H1 (cell line): ENCODE measurements around the gene SPDYE6. TPM values are rescaled to one million over a fixed set of nuclear protein-coding genes. Genes with fewer than 3 reads are reported as not detected.

ENCODE experiments used
- CTCF ChIA-PET: fragments of 300-600 bp; sonication (Branson Sonifier 250); formaldehyde crosslinking; loops from one replicate; lab custom pipeline; 2021; ENCODE audit not compliant: partially characterized antibody; lab: Charles Lee
- POLR2A ChIA-PET: fragments of 300-600 bp; sonication (Branson Sonifier 250); formaldehyde crosslinking; loops from one replicate; lab custom pipeline; 2021; ENCODE audit warnings: inconsistent platforms; ENCODE audit not compliant: partially characterized antibody; lab: Charles Lee
- DNase-seq, 2 experiments: peaks; one replicate each; pipeline versions ENCODE4 v3.0.0 to v3.0.0-alpha.2; 2010 to 2022; ENCODE audit warnings: low spot score in 2 of 2, low read depth in 1 of 2, mixed read lengths in 1 of 2
- FAIRE-seq: peaks from 2 replicates; lab custom pipeline; 2011; peaks lifted over from hg19 to GRCh38; lab: Jason Lieb, UNC
- H2AFZ ChIP-seq: 2 replicates; pipeline ENCODE4 v1.8.1; 2012; ENCODE audit warnings: low read length, inconsistent platforms
- H2AK5ac ChIP-seq: 2 replicates; pipeline ENCODE4 v1.6.1; 2013; ENCODE audit warnings: low read depth, low read length
- H2BK120ac ChIP-seq: replicated peaks from 2 replicates; pipeline ENCODE3; 2013; ENCODE audit warnings: low read depth, low read length, inconsistent platforms
- H2BK12ac ChIP-seq: 2 replicates; pipeline ENCODE4 v1.6.1; 2013; ENCODE audit warnings: low read depth, low read length
- H2BK15ac ChIP-seq: 2 replicates; pipeline ENCODE4 v1.6.1; 2013; ENCODE audit warnings: low read length
- H2BK20ac ChIP-seq: 2 replicates; pipeline ENCODE4 v1.6.1; 2013; ENCODE audit warnings: low read length
- H2BK5ac ChIP-seq: 2 replicates; pipeline ENCODE4 v1.6.1; 2013; ENCODE audit warnings: low read depth, low read length
- H3K14ac ChIP-seq: 2 replicates; pipeline ENCODE4 v1.6.1; 2013; ENCODE audit warnings: inconsistent platforms; ENCODE audit not compliant: insufficient read length
- H3K18ac ChIP-seq: 2 replicates; pipeline ENCODE4 v1.6.1; 2013; ENCODE audit warnings: low read length; ENCODE audit errors: extremely low read depth
- H3K23ac ChIP-seq: 2 replicates; pipeline ENCODE4 v1.6.1; 2013; ENCODE audit warnings: inconsistent platforms; ENCODE audit not compliant: insufficient read length
- H3K23me2 ChIP-seq: 2 replicates; pipeline ENCODE4 v1.6.1; 2013; ENCODE audit warnings: low read depth, low read length
- H3K27ac ChIP-seq: 2 replicates; pipeline ENCODE4 v1.6.1; 2011; ENCODE audit warnings: low read depth, low read length, inconsistent platforms
- H3K27me3 ChIP-seq, 4 experiments: replicated peaks in 1 of 4; 1 replicate in 1 of 4; 2 replicates in 3 of 4; pipeline versions ENCODE4 v1.6.1 to v1.8.1; 2011 to 2013; ENCODE audit warnings: low read length in 3 of 4, mild to moderate bottlenecking in 3 of 4, inconsistent platforms in 2 of 4, mixed read lengths in 2 of 4, moderate library complexity in 1 of 4; ENCODE audit not compliant: control insufficient read depth in 3 of 4, insufficient read depth in 3 of 4; ENCODE audit errors: extremely low read depth in 1 of 4
- H3K36me3 ChIP-seq, 4 experiments: 2 replicates each; pipeline versions ENCODE4 v1.6.1 to v1.8.1; 2011 to 2013; ENCODE audit warnings: mild to moderate bottlenecking in 4 of 4, low read length in 3 of 4, moderate library complexity in 2 of 4, control low read depth in 1 of 4, inconsistent platforms in 1 of 4; ENCODE audit not compliant: insufficient read depth in 4 of 4, control insufficient read depth in 2 of 4
- H3K4ac ChIP-seq: replicated peaks from 2 replicates; pipeline ENCODE3; 2013; ENCODE audit warnings: low read length, low read depth, mixed read lengths, inconsistent platforms; ENCODE audit not compliant: insufficient read length
- H3K4me1 ChIP-seq, 4 experiments: replicated peaks in 1 of 4; 1 replicate in 1 of 4; 2 replicates in 3 of 4; pipeline versions ENCODE4 v1.6.1 to v1.8.1; 2011 to 2013; ENCODE audit warnings: low read length in 3 of 4, inconsistent platforms in 2 of 4, mixed read lengths in 1 of 4; ENCODE audit not compliant: insufficient read depth in 4 of 4, control insufficient read depth in 3 of 4
- H3K4me2 ChIP-seq, 2 experiments: 2 replicates each; pipeline versions ENCODE4 v1.6.1 to v1.8.1; 2011 to 2013; ENCODE audit warnings: low read depth in 2 of 2, low read length in 2 of 2, control low read depth in 1 of 2, inconsistent platforms in 1 of 2, mild to moderate bottlenecking in 1 of 2; ENCODE audit not compliant: insufficient read depth in 1 of 2
- H3K4me3 ChIP-seq, 4 experiments: fragments of 200-600, 300-600 bp in 1 of 4; sonication (generic), shearing (Covaris generic), sonication (Bioruptor Twin) in 1 of 4; 2 replicates each; pipeline versions ENCODE4 v1.5.1 to v1.8.1; 2011 to 2016; ENCODE audit warnings: low read length in 4 of 4, low read depth in 3 of 4, control low read depth in 2 of 4, inconsistent platforms in 2 of 4, mild to moderate bottlenecking in 2 of 4, mixed read lengths in 1 of 4, moderate library complexity in 1 of 4; ENCODE audit not compliant: insufficient read depth in 2 of 4; ENCODE audit errors: extremely low read depth in 1 of 4
- H3K56ac ChIP-seq: replicated peaks from 2 replicates; pipeline ENCODE3; 2013; ENCODE audit warnings: low read depth, mild to moderate bottlenecking, mixed read lengths, low read length, inconsistent platforms; ENCODE audit not compliant: insufficient read length
- H3K79me1 ChIP-seq: 2 replicates; pipeline ENCODE4 v1.6.1; 2013; ENCODE audit warnings: low read depth, low read length, control low read depth
- H3K79me2 ChIP-seq, 2 experiments: 2 replicates each; pipeline versions ENCODE4 v1.6.1 to v1.8.1; 2012 to 2013; ENCODE audit warnings: low read length in 2 of 2, mild to moderate bottlenecking in 2 of 2, inconsistent platforms in 1 of 2; ENCODE audit not compliant: insufficient read depth in 2 of 2, control insufficient read depth in 1 of 2
- H3K9ac ChIP-seq, 4 experiments: replicated peaks in 1 of 4; 1 replicate in 1 of 4; 2 replicates in 3 of 4; pipeline versions ENCODE4 v1.6.1 to v1.8.1; 2011 to 2013; ENCODE audit warnings: low read depth in 3 of 4, low read length in 3 of 4, control low read depth in 2 of 4, mild to moderate bottlenecking in 2 of 4, moderate library complexity in 2 of 4, inconsistent platforms in 1 of 4; ENCODE audit errors: extremely low read depth in 1 of 4
- H3K9me3 ChIP-seq, 2 experiments: 2 replicates each; pipeline versions ENCODE4 v1.6.1 to v1.8.1; 2012 to 2013; ENCODE audit warnings: mild to moderate bottlenecking in 2 of 2, moderate library complexity in 2 of 2, control low read depth in 1 of 2, inconsistent platforms in 1 of 2, low read depth in 1 of 2, low read length in 1 of 2, mixed read lengths in 1 of 2; ENCODE audit not compliant: insufficient read depth in 2 of 2
- H4K20me1 ChIP-seq, 2 experiments: replicated peaks in 1 of 2; 2 replicates each; pipeline versions ENCODE3 to v1.8.1; 2011 to 2013; ENCODE audit warnings: inconsistent platforms in 2 of 2, low read length in 2 of 2, mild to moderate bottlenecking in 1 of 2; ENCODE audit not compliant: insufficient read depth in 2 of 2, control insufficient read depth in 1 of 2
- H4K5ac ChIP-seq: 2 replicates; pipeline ENCODE4 v1.6.1; 2013; ENCODE audit warnings: low read length, low read depth, mixed read lengths, inconsistent platforms; ENCODE audit not compliant: insufficient read length
- H4K8ac ChIP-seq: 2 replicates; pipeline ENCODE4 v1.8.0; 2013; ENCODE audit warnings: mild to moderate bottlenecking, moderate library complexity, low read length, inconsistent platforms; ENCODE audit not compliant: insufficient read depth; ENCODE audit errors: extremely low read depth
- H4K91ac ChIP-seq: replicated peaks from 2 replicates; pipeline ENCODE3; 2013; ENCODE audit warnings: low read length, mixed read lengths, inconsistent platforms; ENCODE audit not compliant: insufficient read length
- CHD1 ChIP-seq: IDR thresholded peaks from 2 replicates; pipeline ENCODE4 v1.6.1; 2012; ENCODE audit warnings: low read depth, low read length, improper control_type of control experiment
- EZH2 ChIP-seq: fragments of 200-600 bp; sonication (generic); IDR thresholded peaks from 2 replicates; pipeline ENCODE4 v1.7.1; 2012; ENCODE audit warnings: low read depth, mild to moderate bottlenecking, moderate library complexity, low read length, inconsistent platforms; ENCODE audit not compliant: severe bottlenecking
- FOSL1 ChIP-seq: IDR thresholded peaks from 2 replicates; pipeline ENCODE4 v1.6.1; 2011; ENCODE audit warnings: mild to moderate bottlenecking, low read depth, low read length, moderate library complexity; ENCODE audit not compliant: insufficient read depth
- GABPA ChIP-seq: IDR thresholded peaks from 2 replicates; pipeline ENCODE4 v1.6.1; 2011; ENCODE audit warnings: mild to moderate bottlenecking, low read length, moderate library complexity, borderline replicate concordance; ENCODE audit not compliant: insufficient read depth
- HDAC6 ChIP-seq: IDR thresholded peaks from one replicate; pipeline ENCODE4 v1.7.1; 2012; ENCODE audit warnings: low read depth, mild to moderate bottlenecking, inconsistent platforms, low read length, moderate library complexity
- KDM4A ChIP-seq: IDR thresholded peaks from one replicate; pipeline ENCODE4 v1.7.1; 2012; ENCODE audit warnings: low read depth, mild to moderate bottlenecking, moderate library complexity, low read length, inconsistent platforms; ENCODE audit not compliant: severe bottlenecking
- NANOG ChIP-seq: IDR thresholded peaks from 2 replicates; pipeline ENCODE4 v1.6.1; 2011; ENCODE audit warnings: low read length, low read depth, mild to moderate bottlenecking, inconsistent platforms; ENCODE audit not compliant: insufficient read depth, poor library complexity, severe bottlenecking
- RFX5 ChIP-seq: IDR thresholded peaks from 2 replicates; pipeline ENCODE4 v1.6.1; 2011; ENCODE audit warnings: low read depth, low read length, improper control_type of control experiment, borderline replicate concordance
- SUZ12 ChIP-seq: fragments of 200-600 bp; sonication (generic); IDR thresholded peaks from 2 replicates; pipeline ENCODE4 v1.6.1; 2012; ENCODE audit warnings: mild to moderate bottlenecking, inconsistent platforms, low read length, moderate library complexity, mixed read lengths
- WGBS, 2 experiments: shearing (Covaris generic) in 1 of 2; methylation state at CpG; one replicate each; pipeline versions ENCODE4 v1.1.6 to v1.1.7; 2013 to 2015; ENCODE audit warnings: low lambda C conversion rate in 2 of 2, mixed read lengths in 2 of 2, inconsistent platforms in 1 of 2, low coverage in 1 of 2, missing lambda C conversion rate in 1 of 2; ENCODE audit not compliant: insufficient replicate concordance in 2 of 2, insufficient coverage in 1 of 2, insufficient read length in 1 of 2; ENCODE audit errors: extremely low coverage in 1 of 2, missing lambda C conversion rate in 1 of 2; 5-methylcytosine and 5-hydroxymethylcytosine counted together
- polyA plus RNA-seq, 7 experiments: library from polyadenylated mRNA; depleted of rRNA in 3 of 7; stranded (reverse) in 5 of 7; unstranded in 2 of 7; fragments of >200 nt in 5 of 7; fragments of 200-250 nt in 2 of 7; gene quantifications; 1 replicate in 5 of 7; 2 replicates in 1 of 7; 4 replicates in 1 of 7; pipeline versions ENCODE4 v1.2.1 to v1.2.3, GENCODE V29; 2011 to 2013; ENCODE audit warnings: missing spikeins in 2 of 7, mixed read lengths in 2 of 7
- total RNA-seq: library from RNA; stranded (reverse); fragmentation: NEBNext Ultra II Directional; extraction: Animal tissue kit (Norgen Biotek cat#: 25700); gene quantifications from 2 replicates; pipeline ENCODE4 v1.2.1, GENCODE V29; 2021
- TF ChIP-seq, protein P1 (sequence below): IDR thresholded peaks from 2 replicates; pipeline ENCODE4 v1.6.1; 2012; ENCODE audit warnings: inconsistent platforms
- TF ChIP-seq, protein P2 (sequence below): IDR thresholded peaks from 2 replicates; pipeline ENCODE4 v1.6.1; 2012; ENCODE audit warnings: low read length, inconsistent platforms

Gene SPDYE6
- total and polyA plus RNA-seq, 2 of the 8 experiments (the other 6 are each of a cell fraction or from before 2014, with no cell fraction given): not detected

DNA sequence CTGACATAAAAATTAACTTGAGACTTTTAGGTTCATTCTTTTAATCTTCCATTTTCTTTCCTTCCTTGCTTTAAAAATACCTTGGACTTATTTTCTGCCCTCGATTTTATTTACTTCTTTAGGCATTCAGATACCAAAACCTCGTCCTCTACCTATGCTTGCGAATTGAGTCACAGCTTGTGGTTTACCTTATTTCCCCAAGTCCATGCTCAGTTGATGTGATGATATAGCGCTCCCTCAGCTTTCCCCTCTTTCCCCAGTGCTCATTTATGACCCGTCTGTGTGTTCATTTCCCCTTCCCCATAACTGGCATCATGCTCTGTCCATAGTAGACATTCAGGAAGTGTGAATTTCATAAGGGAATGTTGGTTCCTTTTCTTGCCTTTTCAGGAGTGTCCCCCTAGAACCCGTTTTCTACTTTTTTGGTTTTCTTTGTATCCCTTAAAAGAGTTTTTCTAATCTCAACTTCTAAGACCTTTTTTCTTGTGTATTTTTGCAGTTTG, 20.8 kb upstream of the SPDYE6 start:
- FAIRE-seq: no peak
- peaks cover 0 to 8% (median under 1%) of the 10 kb centered on the region in 4 experiments; a peak in 3 of 7 replicates for H3K4me1 ChIP-seq
- no peak overlapping the region for H3K4me2 ChIP-seq

More for the DNA sequence above, 20.8 kb upstream of the SPDYE6 start:
- H2AFZ ChIP-seq: no peak overlapping the region
- H2BK12ac ChIP-seq: no peak overlapping the region
- H3K56ac ChIP-seq: no peak overlapping the region
- no peak for DNase-seq
- H3K4ac ChIP-seq: no peak overlapping the region
- WGBS, 2 experiments: 86% methylated on average over 6 of the region's 6 CpGs; no CpG with 5 or more reads in 1 of the 2 experiments
- H2BK120ac ChIP-seq: no peak overlapping the region
- H2BK15ac ChIP-seq: no peak overlapping the region
- H2BK5ac ChIP-seq: no peak overlapping the region
- H3K14ac ChIP-seq: no peak overlapping the region
- H4K91ac ChIP-seq: no peak overlapping the region
- TF ChIP-seq SUZ12 (no peak), EZH2 (no peak), HDAC6 (no peak), KDM4A (no peak), RFX5 (no peak), NANOG (no peak), CHD1 (no peak), GABPA (no peak), FOSL1 (no peak)
- TF ChIP-seq, protein P1, sequence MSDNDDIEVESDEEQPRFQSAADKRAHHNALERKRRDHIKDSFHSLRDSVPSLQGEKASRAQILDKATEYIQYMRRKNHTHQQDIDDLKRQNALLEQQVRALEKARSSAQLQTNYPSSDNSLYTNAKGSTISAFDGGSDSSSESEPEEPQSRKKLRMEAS: no peak
- TF ChIP-seq, protein P2, sequence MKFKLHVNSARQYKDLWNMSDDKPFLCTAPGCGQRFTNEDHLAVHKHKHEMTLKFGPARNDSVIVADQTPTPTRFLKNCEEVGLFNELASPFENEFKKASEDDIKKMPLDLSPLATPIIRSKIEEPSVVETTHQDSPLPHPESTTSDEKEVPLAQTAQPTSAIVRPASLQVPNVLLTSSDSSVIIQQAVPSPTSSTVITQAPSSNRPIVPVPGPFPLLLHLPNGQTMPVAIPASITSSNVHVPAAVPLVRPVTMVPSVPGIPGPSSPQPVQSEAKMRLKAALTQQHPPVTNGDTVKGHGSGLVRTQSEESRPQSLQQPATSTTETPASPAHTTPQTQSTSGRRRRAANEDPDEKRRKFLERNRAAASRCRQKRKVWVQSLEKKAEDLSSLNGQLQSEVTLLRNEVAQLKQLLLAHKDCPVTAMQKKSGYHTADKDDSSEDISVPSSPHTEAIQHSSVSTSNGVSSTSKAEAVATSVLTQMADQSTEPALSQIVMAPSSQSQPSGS: no peak
- TF ChIP-seq, all 59 proteins: peak for 0
- Histone ChIP-seq H3K9me3 (no peaks in the 10 kb centered on the region), H3K27me3 (no peaks in the 10 kb centered on the region), H3K23me2 (no peaks in the 10 kb centered on the region), H3K79me2 (peaks cover 0 to 8% of the 10 kb centered on the region in 2 experiments; a peak in 1 of 4 replicates), H3K79me1 (no peaks in the 10 kb centered on the region), H4K8ac (no peak overlapping the region), H3K36me3 (peaks cover 2 to 24% (median 13%) of the 10 kb centered on the region in 4 experiments; a peak in 5 of 8 replicates), H2BK20ac (no peak overlapping the region), H3K18ac (no peak overlapping the region), H4K5ac (no peak overlapping the region), H4K20me1 (no peaks in the 10 kb centered on the region), H3K9ac (no peak overlapping the region), H3K4me3 (no peak overlapping the region), H2AK5ac (no peak overlapping the region), H3K27ac (no peak overlapping the region), H3K23ac (no peak overlapping the region)
- CTCF ChIA-PET: no interaction called here
- POLR2A ChIA-PET: no interaction called here
